HG03175 (cell line): Measurements from ENCODE around the gene RAD9B.

Experiments used
- ATAC-seq: cut with Tn5 transposase; IDR thresholded peaks from one replicate; pipeline ENCODE4 v1.9.1; 2021; ENCODE audit warnings: mild to moderate bottlenecking, moderate library complexity; ENCODE audit not compliant: unreplicated experiment

Gene RAD9B

DNA sequence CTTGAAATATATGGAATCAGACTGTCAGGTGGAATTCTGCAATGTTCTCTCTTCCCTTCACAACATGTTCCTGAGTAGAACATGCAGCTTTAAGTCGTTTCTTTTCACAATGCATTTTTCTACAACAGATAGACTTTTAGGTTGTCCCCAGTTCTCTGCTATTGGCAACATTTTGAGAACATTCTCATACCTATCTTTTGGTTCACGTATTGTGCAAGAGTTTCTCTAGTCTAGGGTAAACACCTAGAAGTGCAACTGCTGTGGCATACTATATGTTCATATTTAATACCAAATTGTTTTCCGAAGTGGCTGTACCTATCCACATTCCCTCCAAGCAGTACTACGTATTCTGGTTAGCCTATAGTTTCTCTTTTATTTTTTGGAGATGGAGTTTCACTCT lies 48.9 kb downstream of the RAD9B start:
- no peak for ATAC-seq
